Liver (tissue), 9 donors: ENCODE results near the gene PPP1R14C. TPM values are rescaled to one million over a fixed set of nuclear protein-coding genes. Genes with fewer than 3 reads are reported as not detected.

ENCODE experiments used
- DNase-seq: peaks from one replicate; pipeline ENCODE4 v3.0.0-alpha.2; 2017; ENCODE audit warnings: low spot score
- H3K27ac ChIP-seq, 2 donors: one replicate each; pipeline ENCODE4 v1.7.0; 2013; ENCODE audit warnings: inconsistent platforms in 2 of 2, low read length in 2 of 2, control low read depth in 1 of 2, low read depth in 1 of 2, mild to moderate bottlenecking in 1 of 2
- H3K27me3 ChIP-seq, 4 donors: one replicate each; pipeline versions ENCODE4 v1.6.1 to v1.7.0; 2013; ENCODE audit warnings: low read length in 3 of 4, inconsistent platforms in 1 of 4, mild to moderate bottlenecking in 1 of 4, moderate library complexity in 1 of 4; ENCODE audit not compliant: control insufficient read depth in 4 of 4, insufficient read depth in 4 of 4
- H3K36me3 ChIP-seq, 4 donors: one replicate each; pipeline versions ENCODE4 v1.6.1 to v1.7.0; 2013; ENCODE audit warnings: low read length in 3 of 4, mild to moderate bottlenecking in 3 of 4, low read depth in 1 of 4, moderate library complexity in 1 of 4; ENCODE audit not compliant: control insufficient read depth in 4 of 4, insufficient read depth in 3 of 4
- H3K4me1 ChIP-seq, 4 donors: one replicate each; pipeline versions ENCODE4 v1.6.1 to v1.7.0; 2013; ENCODE audit warnings: low read length in 3 of 4, mild to moderate bottlenecking in 3 of 4, moderate library complexity in 1 of 4; ENCODE audit not compliant: control insufficient read depth in 4 of 4, insufficient read depth in 4 of 4
- H3K4me3 ChIP-seq, 3 donors: one replicate each; pipeline versions ENCODE4 v1.6.1 to v1.7.0; 2013; ENCODE audit warnings: low read length in 3 of 3, control low read depth in 1 of 3, low read depth in 1 of 3, mild to moderate bottlenecking in 1 of 3
- H3K9ac ChIP-seq, 2 donors: one replicate each; pipeline ENCODE4 v1.7.0; 2013; ENCODE audit warnings: low read length in 2 of 2, mild to moderate bottlenecking in 2 of 2, moderate library complexity in 2 of 2, control low read depth in 1 of 2, low read depth in 1 of 2
- H3K9me3 ChIP-seq, 4 donors: one replicate each; pipeline versions ENCODE4 v1.6.1 to v1.7.0; 2013; ENCODE audit warnings: low read length in 3 of 4; ENCODE audit not compliant: control insufficient read depth in 4 of 4
- EGR1 ChIP-seq, 2 donors: IDR thresholded peaks; 2 replicates each; pipeline ENCODE4 v1.6.1; 2016 to 2018; ENCODE audit warnings: antibody characterized with exemption in 2 of 2, low read depth in 2 of 2
- FOXA1 ChIP-seq: IDR thresholded peaks from 2 replicates; pipeline ENCODE4 v1.6.1; 2016; ENCODE audit warnings: antibody characterized with exemption
- GABPA ChIP-seq, 2 donors: IDR thresholded peaks in 1 of 2; conservative IDR thresholded peaks in 1 of 2; 2 replicates each; pipeline ENCODE4 v1.6.1; 2016; ENCODE audit warnings: antibody characterized with exemption in 2 of 2, mild to moderate bottlenecking in 1 of 2, moderate library complexity in 1 of 2
- HNF4A ChIP-seq, 2 donors: conservative IDR thresholded peaks; 2 replicates each; pipeline ENCODE4 v1.6.1; 2016; ENCODE audit warnings: antibody characterized with exemption in 2 of 2, mild to moderate bottlenecking in 2 of 2
- HNF4G ChIP-seq: IDR thresholded peaks from 2 replicates; pipeline ENCODE4 v1.6.1; 2016; ENCODE audit warnings: antibody characterized with exemption
- JUND ChIP-seq, 2 donors: IDR thresholded peaks; 2 replicates each; pipeline ENCODE4 v1.6.1; 2016; ENCODE audit warnings: antibody characterized with exemption in 2 of 2
- MAX ChIP-seq: IDR thresholded peaks from 2 replicates; pipeline ENCODE4 v1.6.1; 2016; ENCODE audit warnings: antibody characterized with exemption
- NR2F2 ChIP-seq: IDR thresholded peaks from 2 replicates; pipeline ENCODE4 v1.6.1; 2016; ENCODE audit warnings: antibody characterized with exemption
- RAD21 ChIP-seq, 2 donors: IDR thresholded peaks; 2 replicates each; pipeline ENCODE4 v1.6.1; 2016; ENCODE audit warnings: antibody characterized with exemption in 2 of 2, mild to moderate bottlenecking in 2 of 2
- REST ChIP-seq: IDR thresholded peaks from 2 replicates; pipeline ENCODE4 v1.6.1; 2016; ENCODE audit warnings: antibody characterized with exemption, mild to moderate bottlenecking
- RXRA ChIP-seq, 2 donors: IDR thresholded peaks; 2 replicates each; pipeline ENCODE4 v1.6.1; 2017 to 2018; ENCODE audit warnings: antibody characterized with exemption in 2 of 2, mild to moderate bottlenecking in 1 of 2
- SP1 ChIP-seq: IDR thresholded peaks from 2 replicates; pipeline ENCODE4 v1.6.1; 2018; ENCODE audit warnings: antibody characterized with exemption, mild to moderate bottlenecking
- TAF1 ChIP-seq: conservative IDR thresholded peaks from 2 replicates; pipeline ENCODE4 v1.6.1; 2016; ENCODE audit warnings: antibody characterized with exemption, mild to moderate bottlenecking
- YY1 ChIP-seq: IDR thresholded peaks from 2 replicates; pipeline ENCODE4 v1.6.1; 2016; ENCODE audit warnings: antibody characterized with exemption, mild to moderate bottlenecking
- WGBS: extraction: QIAGEN DNeasy Blood & Tissue Kit; methylation state at CpG from one replicate; pipeline ENCODE4 v1.1.7; 2013; 5-methylcytosine and 5-hydroxymethylcytosine counted together
- polyA plus RNA-seq, 2 donors: library from polyadenylated mRNA; stranded (reverse) in 1 of 2; unstranded in 1 of 2; fragments of 200-250 nt in 1 of 2; fragments of >200 nt in 1 of 2; fragmentation: Nextera tagmentation in 1 of 2; extraction: Ambion mirVana in 1 of 2; gene quantifications; one replicate each; pipeline versions ENCODE4 v1.2.1 to v1.2.3, GENCODE V29; 2013 to 2015
- total RNA-seq, 2 donors: library from RNA; depleted of rRNA; stranded (reverse); fragments of >200 nt; gene quantifications; one replicate each; pipeline ENCODE4 v1.2.3, GENCODE V29; 2014
- TF ChIP-seq, protein P1 (sequence below): IDR thresholded peaks from 2 replicates; pipeline ENCODE4 v1.6.1; 2016; ENCODE audit warnings: antibody characterized with exemption
- TF ChIP-seq, protein P2 (sequence below): fragments of 150-350 bp; IDR thresholded peaks from 2 replicates; pipeline ENCODE4 v1.5.1; 2017; ENCODE audit warnings: improper control_type of control experiment, low read depth, low read length; ENCODE audit not compliant: missing input control
- TF ChIP-seq, protein P3 (sequence below): IDR thresholded peaks from 2 replicates; pipeline ENCODE4 v1.6.1; 2016; ENCODE audit warnings: antibody characterized with exemption
- donor health status: healthy.
- donor health status: healthy.
- donor health status: healthy.
- donor health status: healthy.
- donor health status: healthy.

The PPP1R14C gene
- total and polyA plus RNA-seq, 4 donors = 0.05 TPM; not detected in 3

GRCh38 chr6:150112233-150112632 lies 30.6 kb upstream of the PPP1R14C start:
- no peaks in the 10 kb centered on the region for H3K4me1 ChIP-seq
- H3K27ac ChIP-seq = no peak overlapping the region
- no peaks in the 10 kb centered on the region for H3K27me3 ChIP-seq
- 85% methylated on average over 6 of the region's 6 CpGs for WGBS
- no peak overlapping the region for H3K9ac ChIP-seq
- no peak for DNase-seq
- TF ChIP-seq, protein P1, sequence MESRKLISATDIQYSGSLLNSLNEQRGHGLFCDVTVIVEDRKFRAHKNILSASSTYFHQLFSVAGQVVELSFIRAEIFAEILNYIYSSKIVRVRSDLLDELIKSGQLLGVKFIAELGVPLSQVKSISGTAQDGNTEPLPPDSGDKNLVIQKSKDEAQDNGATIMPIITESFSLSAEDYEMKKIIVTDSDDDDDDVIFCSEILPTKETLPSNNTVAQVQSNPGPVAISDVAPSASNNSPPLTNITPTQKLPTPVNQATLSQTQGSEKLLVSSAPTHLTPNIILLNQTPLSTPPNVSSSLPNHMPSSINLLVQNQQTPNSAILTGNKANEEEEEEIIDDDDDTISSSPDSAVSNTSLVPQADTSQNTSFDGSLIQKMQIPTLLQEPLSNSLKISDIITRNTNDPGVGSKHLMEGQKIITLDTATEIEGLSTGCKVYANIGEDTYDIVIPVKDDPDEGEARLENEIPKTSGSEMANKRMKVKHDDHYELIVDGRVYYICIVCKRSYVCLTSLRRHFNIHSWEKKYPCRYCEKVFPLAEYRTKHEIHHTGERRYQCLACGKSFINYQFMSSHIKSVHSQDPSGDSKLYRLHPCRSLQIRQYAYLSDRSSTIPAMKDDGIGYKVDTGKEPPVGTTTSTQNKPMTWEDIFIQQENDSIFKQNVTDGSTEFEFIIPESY = no peak
- TF ChIP-seq GABPA (IDR thresholded peaks at IDR 0.05 in 1 of 2, conservative IDR thresholded peaks at IDR 0.05 in 1 of 2) (no peak), MAX (no peak), HNF4A (conservative IDR thresholded peaks at IDR 0.05) (no peak), SP1 (no peak), REST (no peak), EGR1 (IDR thresholded peaks at IDR 0.05; ENCODE audit: low read depth in 2 of 2) (no peak), RAD21 (IDR thresholded peaks at IDR 0.05) (no peak), YY1 (no peak), RXRA (IDR thresholded peaks at IDR 0.05) (no peak)
- TF ChIP-seq, protein P2, sequence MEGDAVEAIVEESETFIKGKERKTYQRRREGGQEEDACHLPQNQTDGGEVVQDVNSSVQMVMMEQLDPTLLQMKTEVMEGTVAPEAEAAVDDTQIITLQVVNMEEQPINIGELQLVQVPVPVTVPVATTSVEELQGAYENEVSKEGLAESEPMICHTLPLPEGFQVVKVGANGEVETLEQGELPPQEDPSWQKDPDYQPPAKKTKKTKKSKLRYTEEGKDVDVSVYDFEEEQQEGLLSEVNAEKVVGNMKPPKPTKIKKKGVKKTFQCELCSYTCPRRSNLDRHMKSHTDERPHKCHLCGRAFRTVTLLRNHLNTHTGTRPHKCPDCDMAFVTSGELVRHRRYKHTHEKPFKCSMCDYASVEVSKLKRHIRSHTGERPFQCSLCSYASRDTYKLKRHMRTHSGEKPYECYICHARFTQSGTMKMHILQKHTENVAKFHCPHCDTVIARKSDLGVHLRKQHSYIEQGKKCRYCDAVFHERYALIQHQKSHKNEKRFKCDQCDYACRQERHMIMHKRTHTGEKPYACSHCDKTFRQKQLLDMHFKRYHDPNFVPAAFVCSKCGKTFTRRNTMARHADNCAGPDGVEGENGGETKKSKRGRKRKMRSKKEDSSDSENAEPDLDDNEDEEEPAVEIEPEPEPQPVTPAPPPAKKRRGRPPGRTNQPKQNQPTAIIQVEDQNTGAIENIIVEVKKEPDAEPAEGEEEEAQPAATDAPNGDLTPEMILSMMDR = no peak
- TF ChIP-seq, protein P3, sequence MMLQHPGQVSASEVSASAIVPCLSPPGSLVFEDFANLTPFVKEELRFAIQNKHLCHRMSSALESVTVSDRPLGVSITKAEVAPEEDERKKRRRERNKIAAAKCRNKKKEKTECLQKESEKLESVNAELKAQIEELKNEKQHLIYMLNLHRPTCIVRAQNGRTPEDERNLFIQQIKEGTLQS = no peak
- H3K36me3 ChIP-seq = no peaks in the 10 kb centered on the region
- no peaks in the 10 kb centered on the region for H3K9me3 ChIP-seq
- H3K4me3 ChIP-seq = no peak overlapping the region

DNA sequence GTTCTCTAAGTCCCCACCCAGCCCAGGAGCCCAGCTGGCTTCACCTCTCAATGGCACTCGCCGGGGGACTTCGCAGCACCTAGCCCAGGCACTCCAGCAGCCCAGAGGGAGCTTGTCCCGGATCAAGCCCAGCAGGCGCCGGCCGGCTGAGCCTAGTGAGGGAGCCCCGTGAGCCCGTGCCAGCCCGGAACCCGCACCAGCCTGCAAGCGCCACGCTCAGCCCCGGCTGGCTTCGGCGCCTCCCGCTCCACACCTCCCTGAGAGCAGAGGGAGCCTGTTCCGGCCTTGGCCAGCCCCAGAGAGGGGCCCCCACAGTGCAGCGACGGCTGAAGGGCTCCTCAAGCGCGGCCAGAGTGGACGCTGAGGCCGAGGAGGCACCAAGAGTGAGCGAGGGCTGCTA lies 27.1 kb upstream of the PPP1R14C start:
- Histone ChIP-seq H3K36me3 (no peaks in the 10 kb centered on the region), H3K9ac (no peak overlapping the region), H3K4me1 (no peaks in the 10 kb centered on the region), H3K27me3 (no peaks in the 10 kb centered on the region), H3K4me3 (no peak overlapping the region), H3K9me3 (no peaks in the 10 kb centered on the region), H3K27ac (no peak overlapping the region)
- no peak for DNase-seq
- WGBS = 95% methylated on average over 25 of the region's 25 CpGs
- TF ChIP-seq MAX = no peak
- no peak for TF ChIP-seq TAF1
- no peak for TF ChIP-seq FOXA1
- no peak for TF ChIP-seq RXRA (IDR thresholded peaks at IDR 0.05)
- TF ChIP-seq, protein P1 = no peak
- TF ChIP-seq JUND (IDR thresholded peaks at IDR 0.05) = no peak
- no peak for TF ChIP-seq HNF4G
- no peak for TF ChIP-seq RAD21 (IDR thresholded peaks at IDR 0.05)
- TF ChIP-seq GABPA (IDR thresholded peaks at IDR 0.05 in 1 of 2, conservative IDR thresholded peaks at IDR 0.05 in 1 of 2) = no peak
- TF ChIP-seq, protein P3 = no peak
- no peak for TF ChIP-seq NR2F2
